HG03442 (cell line): ENCODE measurements around the gene APBA2.
"Not testable (repeated sequence)": the region's sequence is repeated elsewhere in the genome, so short reads cannot be mapped to it uniquely, and the experiment has no call there.

Experiments used
- ATAC-seq: cut with Tn5 transposase; IDR thresholded peaks from one replicate; pipeline ENCODE4 v1.9.1; 2021; ENCODE audit warnings: mild to moderate bottlenecking, moderate library complexity; ENCODE audit not compliant: unreplicated experiment

Gene APBA2

DNA sequence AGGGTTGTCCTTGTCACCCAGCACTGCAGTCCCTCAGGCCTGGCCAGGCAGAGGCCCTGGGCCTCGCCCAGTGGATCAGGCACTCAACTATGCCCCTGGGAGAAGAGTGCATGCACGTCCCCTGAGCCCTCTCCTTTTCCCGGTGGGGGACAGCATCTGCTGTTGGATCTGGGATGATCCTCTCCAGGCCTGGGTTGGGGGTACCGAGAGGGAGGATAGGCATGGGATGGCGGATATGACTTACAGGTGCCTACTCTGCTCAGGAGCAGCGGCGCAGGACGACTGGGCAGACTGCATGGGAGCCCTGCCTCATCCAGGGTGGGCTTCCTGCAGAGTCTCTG lies 9.0 kb upstream of the APBA2 start:
- no peak for ATAC-seq

DNA sequence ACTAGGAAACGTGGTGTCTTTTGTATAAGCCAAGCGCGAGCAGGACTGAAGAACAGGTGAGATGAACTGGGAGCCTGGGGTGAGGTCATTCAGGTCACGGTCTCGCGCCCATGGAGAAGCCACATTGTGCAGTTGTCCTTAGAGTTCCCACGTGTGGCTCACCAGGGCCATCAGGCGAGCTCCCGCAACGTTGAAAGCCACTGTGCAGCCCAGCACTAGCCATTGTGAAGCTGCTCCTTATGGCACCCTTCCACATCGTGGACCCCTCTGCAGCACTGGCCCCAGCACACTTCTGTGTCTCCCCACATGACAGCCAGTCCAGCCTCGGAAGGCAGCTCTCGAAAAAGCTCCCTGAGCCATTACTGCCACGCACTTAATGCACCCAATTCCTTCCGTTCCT lies 7.6 kb upstream of the APBA2 start:
- ATAC-seq, result no peak

DNA sequence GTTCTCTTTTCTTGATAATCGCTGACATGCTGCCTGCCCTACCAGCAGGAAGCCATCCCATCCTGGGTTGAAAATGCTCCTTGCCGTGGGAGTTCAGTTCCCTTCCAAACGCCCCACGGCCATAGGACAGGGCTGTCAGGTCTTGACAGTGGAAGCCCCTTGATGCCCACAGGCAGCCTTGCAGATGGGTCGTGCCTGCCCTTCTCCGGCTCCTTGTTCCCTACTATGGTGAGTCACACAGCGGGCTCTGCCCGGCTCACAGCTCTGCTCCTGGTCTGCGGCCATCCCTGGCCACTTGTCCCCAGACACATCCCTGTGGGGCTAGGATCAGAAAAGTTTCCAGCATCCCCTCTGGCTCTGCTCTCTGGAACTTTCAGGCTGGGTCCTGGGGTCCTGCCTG lies 6.2 kb upstream of the APBA2 start:
- no peak for ATAC-seq

DNA sequence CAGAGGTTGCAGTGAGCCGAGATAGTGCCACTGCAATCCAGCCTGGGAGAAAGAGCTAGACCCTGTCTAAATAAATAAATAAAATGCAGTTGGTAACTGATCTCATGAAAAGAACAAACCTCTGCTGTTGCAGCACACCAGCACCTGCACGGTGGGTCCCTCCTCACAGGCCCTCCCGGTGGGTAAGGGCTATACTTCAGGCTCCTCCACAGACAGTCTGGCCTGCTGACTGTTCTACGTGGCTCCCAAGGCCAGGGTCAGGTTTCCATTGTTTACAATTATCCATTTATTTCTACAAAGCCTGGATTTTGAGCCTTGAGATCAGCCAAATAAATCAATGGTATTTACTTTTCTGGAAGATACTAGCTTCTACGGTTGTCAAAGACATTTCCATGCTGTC lies 5.1 kb upstream of the APBA2 start:
- no peak for ATAC-seq

DNA sequence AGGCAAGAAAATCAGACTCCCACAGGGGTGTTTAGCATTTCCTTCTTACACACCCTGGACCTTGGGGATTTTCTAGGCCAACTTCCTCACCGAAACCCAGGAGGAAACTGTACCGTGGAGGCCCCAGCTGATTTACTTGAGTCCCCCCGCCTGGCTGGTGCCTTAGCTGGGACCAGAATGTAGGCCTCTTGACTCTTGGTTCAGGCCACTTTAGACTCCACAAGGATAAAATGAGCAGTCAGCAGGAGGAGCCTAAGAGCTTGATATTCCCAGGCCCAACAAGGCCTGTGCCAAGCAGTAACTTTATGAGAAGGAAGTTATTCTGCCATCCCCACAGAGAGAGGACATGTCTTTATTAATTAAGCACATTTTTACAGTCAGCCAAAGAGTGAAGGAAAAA lies 4.6 kb upstream of the APBA2 start:
- ATAC-seq, result no peak

DNA sequence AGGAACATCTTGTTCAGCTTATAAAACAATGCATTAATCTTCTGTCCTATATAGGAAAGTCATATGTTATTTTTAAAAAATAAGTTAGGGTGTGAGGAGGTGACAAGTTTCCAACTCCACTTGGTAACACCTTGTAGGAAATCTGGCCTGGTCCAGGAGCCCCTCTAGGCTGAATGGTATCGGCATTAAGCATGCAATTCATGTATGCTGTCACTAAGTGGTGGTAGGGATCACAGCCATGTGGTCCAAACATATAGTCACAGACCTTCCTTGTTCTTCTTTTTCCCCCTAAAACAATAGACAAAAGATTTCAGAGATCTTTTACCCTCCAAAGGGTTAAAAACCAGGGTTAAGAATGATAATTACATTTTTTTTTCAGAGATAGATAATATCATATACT lies 4.2 kb upstream of the APBA2 start:
- no peak for ATAC-seq

DNA sequence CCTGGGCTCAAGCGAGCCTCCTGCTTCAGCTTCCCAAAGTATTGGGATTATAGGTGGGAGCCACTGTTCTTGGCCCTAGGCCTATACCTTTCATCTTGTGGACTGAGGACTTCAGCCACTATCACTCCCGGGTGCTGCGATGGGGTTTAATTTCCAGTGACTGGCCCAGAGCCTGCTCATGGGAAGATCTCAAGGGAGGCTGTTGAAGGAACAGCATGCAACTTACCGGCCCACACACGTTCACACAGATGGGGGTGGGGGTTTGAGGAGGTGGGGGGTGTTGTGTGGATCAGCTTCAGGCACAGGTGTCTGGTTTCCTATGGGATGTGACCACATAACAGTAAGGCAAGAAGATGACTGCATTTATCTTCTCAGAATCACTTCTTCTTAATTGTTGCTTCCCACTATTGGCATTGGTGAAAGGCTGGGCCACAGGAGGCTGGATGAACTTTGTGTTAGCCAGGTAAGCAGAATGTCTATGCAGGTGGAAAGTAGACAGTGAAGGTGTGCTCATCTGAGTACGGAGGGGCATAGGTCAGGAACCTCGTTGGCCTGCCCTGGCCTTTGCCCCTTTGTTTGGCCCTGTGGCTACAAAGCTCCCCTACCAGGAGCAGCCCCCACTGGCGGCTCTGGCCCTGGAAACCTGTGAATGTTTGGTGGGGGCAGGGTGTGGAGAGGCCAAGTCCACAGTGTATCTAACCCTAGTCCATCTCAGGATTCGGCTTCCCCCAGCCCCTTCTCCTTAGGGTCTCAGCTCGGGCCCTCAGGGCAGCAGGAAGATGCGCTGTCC lies 1.4 kb upstream of the APBA2 start:
- no peak for ATAC-seq

DNA sequence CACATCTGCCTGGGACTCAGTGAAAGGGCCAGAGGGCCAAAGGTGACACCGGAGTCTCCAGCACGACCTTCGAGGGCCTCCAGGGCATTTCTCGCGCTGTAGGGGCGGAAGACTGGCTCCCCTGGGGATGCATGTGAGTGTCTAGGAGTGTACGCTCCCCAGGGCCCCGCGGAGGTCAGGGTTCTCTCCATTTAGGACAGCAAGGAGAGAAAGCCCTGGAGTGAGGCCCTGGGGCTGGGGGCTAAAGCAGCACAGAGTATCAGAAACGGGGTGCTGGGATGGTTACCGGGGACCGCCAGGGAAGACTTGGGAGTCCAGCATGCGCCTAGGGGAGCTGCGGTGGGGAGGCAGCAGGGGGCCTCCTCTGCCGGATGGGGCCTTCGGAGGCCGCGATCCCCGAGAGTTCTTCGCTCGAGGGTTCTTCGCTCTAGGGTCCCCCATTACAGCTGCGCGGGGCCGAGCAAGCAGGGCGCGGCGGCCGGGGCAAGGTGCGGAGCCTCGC lies 595 bp upstream of the APBA2 start:
- no peak for ATAC-seq

DNA sequence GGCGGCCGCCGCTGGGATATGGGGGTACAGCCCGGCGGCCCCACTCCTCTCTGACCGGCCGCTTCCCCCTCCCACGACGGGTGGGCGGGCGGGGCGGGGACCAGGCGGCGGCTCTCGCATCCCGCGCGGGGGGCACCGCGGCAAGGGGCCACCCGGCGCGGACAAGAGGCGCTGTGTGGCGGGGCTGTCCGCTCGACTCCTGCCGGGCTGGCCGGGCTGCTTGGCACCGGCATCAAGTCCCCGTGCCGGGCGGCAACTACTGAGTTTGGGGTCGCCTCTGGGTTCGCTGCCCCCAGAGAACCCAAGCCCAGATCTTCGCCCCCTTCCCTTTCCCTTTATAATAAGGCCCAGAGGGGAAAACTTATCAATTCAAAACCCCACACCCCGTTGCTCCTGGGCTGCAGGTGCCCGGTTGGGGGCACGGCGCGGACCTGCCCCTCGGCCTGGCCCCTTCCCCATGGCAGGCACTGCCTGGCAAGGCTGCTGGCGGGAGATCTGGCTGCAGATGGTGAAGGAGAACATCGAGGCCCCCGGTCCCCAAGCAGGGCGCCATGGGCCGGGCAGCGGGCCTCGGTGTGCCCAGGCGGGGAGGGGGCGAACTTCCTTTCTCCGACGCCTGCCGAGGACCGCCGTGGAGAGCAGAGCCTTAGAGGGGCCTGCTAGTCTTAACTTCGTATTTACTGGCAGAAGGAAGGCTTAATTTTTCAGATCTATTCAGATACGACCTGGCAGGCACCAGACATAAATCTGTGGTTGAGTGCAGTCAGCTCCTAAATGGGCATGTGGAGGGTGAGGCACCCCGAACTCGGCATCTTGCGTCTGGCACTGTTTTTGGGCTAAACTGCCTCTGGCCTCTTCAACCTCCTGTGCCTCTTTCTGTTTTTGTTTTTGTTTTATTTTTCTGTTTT lies 911 bp downstream of the APBA2 start:
- ATAC-seq, result no peak

DNA sequence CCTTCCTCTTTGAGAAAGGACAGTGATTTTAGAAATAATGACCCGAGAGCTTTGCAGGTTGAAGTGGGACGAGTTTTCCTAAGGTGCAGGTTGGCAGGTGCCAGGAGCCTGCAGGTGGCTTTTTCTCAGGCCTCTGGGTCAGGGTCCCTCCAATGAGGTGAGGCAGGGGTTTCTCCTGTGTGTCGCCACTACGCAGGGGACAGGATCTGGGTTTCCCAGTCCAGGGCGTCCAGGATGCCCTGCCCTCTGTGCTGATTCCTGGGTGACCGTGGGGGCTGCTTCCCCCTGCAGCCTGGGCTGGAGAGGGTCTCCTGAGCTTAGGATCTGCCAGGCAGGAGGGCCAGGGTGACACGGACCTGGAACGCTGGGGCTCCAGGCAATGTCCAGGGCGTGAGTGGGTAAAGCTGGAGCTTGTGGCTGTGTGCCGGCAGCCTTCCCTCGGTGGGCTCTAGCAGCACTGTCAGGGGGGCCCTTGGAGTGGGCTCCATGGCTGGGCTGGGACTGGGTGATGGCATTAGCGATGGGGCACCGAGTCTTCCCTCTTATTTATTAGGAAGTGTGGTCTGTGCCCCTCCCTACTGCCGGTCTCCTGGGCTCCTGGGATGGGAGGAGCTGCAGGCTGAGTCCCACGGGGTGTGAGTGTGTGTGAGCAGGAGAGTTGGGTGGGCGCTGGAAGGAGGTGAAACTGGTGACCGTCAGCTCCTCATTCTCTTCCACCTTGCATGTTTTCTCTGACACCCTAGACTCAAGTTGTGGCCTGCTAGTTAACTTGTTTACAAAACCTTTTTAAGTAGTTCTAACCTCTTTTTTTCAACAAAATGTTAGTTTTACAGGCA lies 1.8 kb downstream of the APBA2 start:
- no peak for ATAC-seq

DNA sequence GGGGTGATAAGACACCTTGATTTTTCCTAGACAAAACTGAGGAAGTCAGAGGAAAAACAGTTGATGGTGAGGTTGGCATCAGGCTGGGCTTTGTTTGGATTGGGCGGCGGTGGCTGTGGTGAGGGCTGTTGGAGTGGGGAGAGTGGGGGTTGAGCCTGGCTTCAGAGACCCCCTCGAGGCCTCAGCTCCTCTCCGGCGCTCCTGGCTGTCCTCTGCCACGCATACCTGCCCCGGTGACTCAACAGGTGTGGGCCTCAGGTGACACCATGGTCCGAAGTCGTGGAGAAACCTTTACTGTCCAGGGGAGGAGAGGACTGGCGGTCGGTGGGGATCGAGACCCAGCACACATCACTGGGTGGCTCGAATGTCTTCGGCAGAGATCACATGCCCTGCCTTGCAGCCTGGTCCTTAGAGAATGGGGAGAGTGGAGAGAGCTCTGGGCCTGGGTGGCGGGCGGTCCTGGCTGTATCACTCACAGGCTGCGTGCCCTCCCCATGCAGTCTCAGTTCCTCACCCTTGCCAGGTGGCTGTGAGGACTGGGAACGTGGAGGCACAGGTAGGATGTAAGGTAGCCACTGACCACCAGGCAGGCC lies 2.6 kb downstream of the APBA2 start:
- ATAC-seq, result no peak

DNA sequence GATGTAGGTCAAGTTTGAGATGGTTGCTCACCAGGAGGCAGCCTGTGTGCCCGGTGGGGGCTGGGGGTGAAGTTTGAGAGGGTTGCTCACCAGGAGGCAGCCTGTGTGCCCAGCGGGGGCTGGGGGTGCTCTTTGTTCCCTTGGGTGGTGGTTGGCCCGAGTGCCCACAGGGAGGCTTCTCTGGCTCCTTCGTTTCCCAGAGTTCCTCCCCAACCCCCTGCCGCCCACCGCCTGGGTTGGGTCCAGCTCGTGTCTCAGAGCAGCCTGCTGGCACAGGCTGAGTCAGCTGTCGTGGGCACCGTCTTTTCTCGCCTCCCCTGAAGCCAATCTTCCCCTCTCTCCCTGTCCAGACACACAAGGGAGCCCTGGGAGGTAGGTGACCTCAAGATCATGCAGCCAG lies 3.1 kb downstream of the APBA2 start:
- no peak for ATAC-seq

DNA sequence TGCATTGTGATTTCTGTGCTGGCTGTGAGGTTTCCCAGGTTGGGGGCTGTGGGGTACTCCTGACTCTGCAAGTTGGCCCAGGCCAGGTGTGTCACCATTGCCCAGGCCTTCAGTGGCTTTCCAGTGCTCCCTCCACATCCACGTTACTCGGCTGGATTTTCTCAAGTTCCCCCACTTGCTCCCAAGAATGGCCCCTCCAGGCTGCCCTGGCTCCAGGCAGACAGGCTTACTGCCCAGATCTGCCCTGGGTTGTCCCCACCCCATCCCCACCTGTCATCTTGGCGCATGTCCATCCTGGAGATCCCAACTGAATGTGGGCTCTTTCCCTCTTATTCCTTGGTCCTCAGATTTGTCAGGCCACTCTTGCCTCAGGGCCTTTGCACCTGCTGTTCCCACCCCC lies 3.6 kb downstream of the APBA2 start:
- no peak for ATAC-seq

DNA sequence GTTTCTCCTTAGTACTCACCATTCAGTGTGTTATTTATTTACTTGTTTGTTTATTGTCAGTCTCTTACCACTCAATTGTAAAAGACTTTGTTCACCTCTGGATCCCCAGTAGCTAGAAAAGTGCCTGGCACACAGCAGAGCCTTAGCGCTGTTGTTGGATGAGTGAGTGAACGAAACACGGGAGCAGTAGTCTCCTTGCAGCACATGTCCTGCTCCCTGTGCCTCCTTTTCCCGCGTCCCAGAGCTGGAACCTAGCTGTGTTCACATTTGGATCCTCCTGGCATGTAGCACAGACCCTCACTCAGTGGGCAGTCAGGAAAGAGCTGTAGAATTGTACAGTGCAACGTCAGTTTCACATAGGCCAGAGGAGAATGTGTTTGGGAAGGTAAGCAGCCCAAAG lies 4.1 kb downstream of the APBA2 start:
- not testable (repeated sequence) for ATAC-seq

DNA sequence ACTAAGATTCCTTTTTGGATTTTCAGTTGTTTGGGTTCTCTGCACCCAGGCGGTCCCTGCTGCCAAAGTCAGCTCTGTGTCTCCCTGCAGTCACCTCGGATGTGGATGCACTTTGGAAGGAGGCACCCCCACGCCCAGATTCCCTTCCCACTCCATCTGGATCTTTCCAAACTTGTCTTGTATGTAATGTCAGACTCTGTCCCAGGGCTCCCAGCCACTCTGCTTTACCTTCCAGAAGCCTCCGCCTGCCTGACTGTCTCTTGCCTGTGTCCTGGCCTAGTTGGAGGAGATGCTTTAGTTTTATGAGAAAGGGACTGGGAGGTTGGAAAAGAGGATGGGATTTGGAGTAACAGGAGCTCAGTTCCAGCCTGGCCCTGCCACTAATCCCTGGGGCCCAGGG lies 4.5 kb downstream of the APBA2 start:
- not testable (repeated sequence) for ATAC-seq

DNA sequence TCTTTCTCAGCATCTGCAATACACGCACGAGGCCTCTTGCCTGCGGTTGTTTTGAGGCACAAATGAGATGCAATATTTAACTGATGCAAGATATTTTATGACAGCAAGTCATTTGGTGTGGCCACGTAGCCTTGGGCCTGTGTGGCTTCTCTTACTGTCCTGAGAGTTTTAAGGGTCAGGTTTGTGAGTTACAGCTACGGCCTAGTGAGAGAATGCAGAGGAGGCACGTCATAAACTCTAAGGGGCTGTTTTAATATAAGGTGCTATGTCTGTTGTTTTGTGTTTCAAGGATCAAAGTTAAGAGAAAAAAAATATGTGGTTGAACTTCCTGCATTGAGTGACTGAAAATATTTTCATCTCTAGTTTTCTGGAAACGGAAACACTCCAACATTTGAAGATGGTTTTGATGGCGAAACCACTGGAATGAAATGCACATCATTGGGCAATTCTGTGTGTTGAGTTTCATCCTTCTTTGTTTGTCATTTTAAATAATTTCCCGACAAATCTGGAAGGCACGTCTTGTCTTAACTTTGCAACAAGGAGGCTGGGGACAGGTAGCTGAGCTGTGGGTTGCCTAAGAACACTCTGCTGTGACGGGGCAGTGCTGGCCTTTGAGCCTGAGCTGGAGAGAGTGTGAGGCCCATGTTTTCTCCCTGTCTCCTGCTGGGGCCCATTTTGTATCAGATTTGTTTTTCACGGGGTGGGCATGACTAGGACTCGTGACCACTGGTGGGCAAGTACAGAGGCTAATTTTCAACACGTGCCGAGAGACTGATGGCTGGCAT lies 5.1 kb downstream of the APBA2 start:
- ATAC-seq, result no peak

DNA sequence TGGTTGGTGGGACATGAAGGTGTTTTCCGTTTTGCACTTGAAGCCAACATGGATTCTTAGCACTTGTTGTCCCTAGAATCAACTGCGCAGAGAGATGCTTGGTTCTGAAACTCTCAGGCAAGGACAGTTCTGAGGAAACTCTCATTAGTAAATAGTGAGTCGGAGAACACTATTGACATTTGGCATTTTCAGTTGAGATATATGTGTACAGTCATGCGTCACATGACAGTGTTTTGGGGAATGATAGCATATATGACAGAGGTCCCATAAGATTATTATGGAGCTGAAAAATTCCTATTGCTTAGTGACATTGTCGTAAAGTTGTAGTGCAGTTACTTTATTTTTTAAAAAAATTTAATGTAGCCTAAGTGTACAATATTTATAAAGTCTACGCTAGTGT lies 5.8 kb downstream of the APBA2 start:
- no peak for ATAC-seq

DNA sequence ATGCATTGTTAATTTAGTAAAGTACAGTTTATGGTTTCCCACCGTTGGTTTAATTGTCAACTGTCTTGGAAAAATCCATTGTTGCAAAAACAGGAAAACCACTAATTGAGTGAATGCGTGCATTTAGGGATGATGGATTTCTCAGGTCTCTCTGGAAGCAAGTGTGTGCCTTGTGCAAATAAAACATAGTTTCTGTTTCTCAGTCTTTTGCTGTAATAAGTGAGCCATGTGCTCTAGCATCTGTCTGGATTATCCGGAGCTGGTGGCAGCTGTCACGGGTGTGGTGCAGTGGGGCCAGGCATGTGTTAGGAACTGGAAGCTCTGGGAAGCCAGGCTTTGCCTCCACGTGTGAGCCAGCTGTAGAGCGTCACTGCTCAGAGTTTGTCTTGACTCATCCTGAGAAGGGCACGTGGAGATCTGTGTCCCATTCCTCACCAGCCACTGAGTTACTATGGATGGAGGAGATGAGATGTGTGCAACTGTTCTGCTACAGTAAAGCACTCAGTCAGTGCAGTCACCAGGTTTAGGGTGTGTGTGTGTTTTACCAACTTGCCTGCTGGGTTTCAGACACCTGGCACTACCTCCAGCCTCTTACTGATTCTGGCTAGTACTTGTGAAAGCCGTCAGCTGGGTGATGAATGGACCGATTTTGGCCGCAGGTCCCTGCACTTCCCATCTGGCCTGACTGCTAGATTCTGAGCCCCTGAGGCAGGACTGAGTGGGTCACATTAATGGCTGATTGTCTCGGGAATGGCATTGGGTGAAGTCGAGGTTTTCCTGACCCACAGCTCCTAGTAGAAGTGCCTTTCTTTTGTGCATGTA lies 7.2 kb downstream of the APBA2 start:
- ATAC-seq, result no peak

DNA sequence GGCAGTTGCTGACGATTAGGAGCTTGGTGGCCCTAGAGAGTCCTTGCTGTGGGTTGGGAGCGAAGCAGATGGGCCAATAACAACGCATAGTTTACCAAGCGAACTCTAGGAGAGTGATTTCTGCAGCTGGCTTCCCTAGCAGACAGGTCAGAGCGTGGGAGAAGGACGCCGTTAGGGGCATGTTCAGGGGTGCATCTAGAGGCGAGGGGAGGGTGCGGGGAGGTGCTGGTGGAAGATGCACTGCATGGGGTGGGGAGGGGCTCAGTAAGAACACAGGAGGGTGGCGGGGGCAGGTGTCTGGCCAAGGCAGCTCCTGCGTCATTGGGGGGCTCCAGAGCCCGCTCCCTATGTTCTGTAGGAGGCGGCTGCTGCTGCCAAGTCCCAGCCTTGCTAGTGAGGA lies 8.9 kb downstream of the APBA2 start:
- ATAC-seq, result no peak
